ENCODE measurements around the gene KIAA0513. TPM values are rescaled to one million over a fixed set of nuclear protein-coding genes. Genes with fewer than 3 reads are reported as not detected.
A peak's percentile ranks its signal among the peaks of the same experiment; 100 is the strongest.

Gene KIAA0513
- total RNA-seq, 4 donors from 2014 or later: 14.8 to 43.4 (median 28.5) TPM

- TF ChIP-seq POLR2A (IDR thresholded peaks at IDR 0.05) (no peak), EP300 (IDR thresholded peaks at IDR 0.05) (no peak), CTCF (IDR thresholded peaks at IDR 0.05) (no peak), POLR2AphosphoS5 (IDR thresholded peaks at IDR 0.05) (no peak)
- Histone ChIP-seq H3K4me1 (peaks cover 0 to 16% (median 0%) of the 10 kb centered on the region in 3 donors), H3K27me3 (no peaks in the 10 kb centered on the region), H3K27ac (no peak overlapping the region), H3K36me3 (peaks cover 0 to 60% of the 10 kb centered on the region in 2 donors), H3K9me3 (no peaks in the 10 kb centered on the region), H3K4me3 (no peak overlapping the region)
- WGBS, 2 donors (ENCODE audit: low coverage in 1 of 2): 56 to 71% methylated on average over 2 of the region's 16 CpGs
- ATAC-seq: no peak
These were observed 57.4 kb downstream of the KIAA0513 start for GRCh38 chr16:85084841-85085510.

GRCh38 chr16:85085721-85086120, 58.1 kb downstream of the KIAA0513 start:
- TF ChIP-seq POLR2A (IDR thresholded peaks at IDR 0.05) (no peak), CTCF (IDR thresholded peaks at IDR 0.05) (no peak), POLR2AphosphoS5 (IDR thresholded peaks at IDR 0.05) (no peak), EP300 (IDR thresholded peaks at IDR 0.05) (no peak)
- Histone ChIP-seq H3K27ac (no peak overlapping the region), H3K4me1 (peaks cover 0 to 23% (median 0%) of the 10 kb centered on the region in 3 donors), H3K36me3 (peaks cover 0 to 57% of the 10 kb centered on the region in 2 donors), H3K9me3 (no peaks in the 10 kb centered on the region), H3K27me3 (no peaks in the 10 kb centered on the region), H3K4me3 (no peak overlapping the region)
- WGBS, 2 donors (ENCODE audit: low coverage in 1 of 2): 95% methylated on average over 11 of the region's 17 CpGs; no CpG with 5 or more reads in 1 of the 2 donors
- ATAC-seq: no peak

- H3K27ac ChIP-seq: no peak overlapping the region
- TF ChIP-seq POLR2A (IDR thresholded peaks at IDR 0.05) (no peak), CTCF (IDR thresholded peaks at IDR 0.05) (peak in 3 of 4 experiments; percentile 70 to 85 (median 81))
- peaks cover 0 to 48% of the 10 kb centered on the region in 2 donors for H3K36me3 ChIP-seq
- 70% methylated on average over 3 of the region's 37 CpGs; no CpG with 5 or more reads in 1 of the 2 donors for WGBS, 2 donors (ENCODE audit: low coverage in 1 of 2)
- H3K27me3 ChIP-seq: no peaks in the 10 kb centered on the region
- no peaks in the 10 kb centered on the region for H3K9me3 ChIP-seq
- H3K4me1 ChIP-seq: peaks cover 0 to 27% (median 0%) of the 10 kb centered on the region in 3 donors
- peak; percentile 56 for ATAC-seq
- H3K4me3 ChIP-seq: no peak overlapping the region
These were observed 59.0 kb downstream of the KIAA0513 start for GRCh38 chr16:85086347-85087291.

- 100% methylated on average over 2 to 3 of the region's 21 CpGs for WGBS, 2 donors (ENCODE audit: low coverage in 1 of 2)
- no peak for TF ChIP-seq EP300 (IDR thresholded peaks at IDR 0.05)
- TF ChIP-seq POLR2AphosphoS5 (IDR thresholded peaks at IDR 0.05): no peak
- TF ChIP-seq POLR2A (IDR thresholded peaks at IDR 0.05): no peak
- TF ChIP-seq CTCF (IDR thresholded peaks at IDR 0.05): no peak
- Histone ChIP-seq H3K4me3 (no peak overlapping the region), H3K36me3 (peaks cover 0 to 39% of the 10 kb centered on the region in 2 donors), H3K27me3 (no peaks in the 10 kb centered on the region), H3K9me3 (no peaks in the 10 kb centered on the region), H3K27ac (no peak overlapping the region), H3K4me1 (peaks cover 0 to 27% (median 0%) of the 10 kb centered on the region in 3 donors)
- no peak for ATAC-seq
These were observed 60.4 kb downstream of the KIAA0513 start for GRCh38 chr16:85087899-85088569.
